Inferior parietal cortex (tissue), 1 donor: ENCODE results near the gene MARK3.
A peak's percentile ranks its signal among the peaks of the same experiment; 100 is the strongest.

Experiments used
- DNase-seq: peaks from one replicate; pipeline ENCODE4 v3.0.0-alpha.2; 2016; ENCODE audit errors: extremely low spot score

MARK3 gene

GRCh38 chr14:103547455-103547940 lies 162.3 kb downstream of the MARK3 start:
- DNase-seq: no peak

- no peak for DNase-seq
These were observed 162.8 kb downstream of the MARK3 start for GRCh38 chr14:103547941-103548462.

- no peak for DNase-seq
These were observed 163.5 kb downstream of the MARK3 start for GRCh38 chr14:103548463-103549351.

GRCh38 chr14:103549361-103550311 lies 164.4 kb downstream of the MARK3 start:
- DNase-seq: peak; percentile 72

- no peak for DNase-seq
These were observed 165.5 kb downstream of the MARK3 start for GRCh38 chr14:103550451-103551337.

- DNase-seq: no peak
These were observed 166.1 kb downstream of the MARK3 start for GRCh38 chr14:103551338-103551762.

- no peak for DNase-seq
These were observed 167.0 kb downstream of the MARK3 start for GRCh38 chr14:103552011-103552845.

- no peak for DNase-seq
These were observed 167.6 kb downstream of the MARK3 start for GRCh38 chr14:103552846-103553210.
